KOPT-K1 (cell line): ENCODE measurements around the gene RAB37.

Source experiments
- H3K27ac ChIP-seq: fragments of 200-600 bp; sonication (generic); 2 replicates; pipeline ENCODE4 v1.5.1; 2016; ENCODE audit warnings: antibody characterized with exemption, mild to moderate bottlenecking, low read depth, low read length; ENCODE audit not compliant: poor library complexity, severe bottlenecking
- H3K36me3 ChIP-seq: fragments of 200-600 bp; sonication (generic); 2 replicates; pipeline ENCODE4 v1.5.1; 2017; ENCODE audit warnings: antibody characterized with exemption, mild to moderate bottlenecking, low read length, moderate library complexity; ENCODE audit not compliant: insufficient read depth
- H3K9me3 ChIP-seq: fragments of 200-600 bp; sonication (generic); 2 replicates; pipeline ENCODE4 v1.5.1; 2017; ENCODE audit warnings: antibody characterized with exemption, low read length, mild to moderate bottlenecking; ENCODE audit not compliant: insufficient read depth, poor library complexity, severe bottlenecking

RAB37 gene

DNA sequence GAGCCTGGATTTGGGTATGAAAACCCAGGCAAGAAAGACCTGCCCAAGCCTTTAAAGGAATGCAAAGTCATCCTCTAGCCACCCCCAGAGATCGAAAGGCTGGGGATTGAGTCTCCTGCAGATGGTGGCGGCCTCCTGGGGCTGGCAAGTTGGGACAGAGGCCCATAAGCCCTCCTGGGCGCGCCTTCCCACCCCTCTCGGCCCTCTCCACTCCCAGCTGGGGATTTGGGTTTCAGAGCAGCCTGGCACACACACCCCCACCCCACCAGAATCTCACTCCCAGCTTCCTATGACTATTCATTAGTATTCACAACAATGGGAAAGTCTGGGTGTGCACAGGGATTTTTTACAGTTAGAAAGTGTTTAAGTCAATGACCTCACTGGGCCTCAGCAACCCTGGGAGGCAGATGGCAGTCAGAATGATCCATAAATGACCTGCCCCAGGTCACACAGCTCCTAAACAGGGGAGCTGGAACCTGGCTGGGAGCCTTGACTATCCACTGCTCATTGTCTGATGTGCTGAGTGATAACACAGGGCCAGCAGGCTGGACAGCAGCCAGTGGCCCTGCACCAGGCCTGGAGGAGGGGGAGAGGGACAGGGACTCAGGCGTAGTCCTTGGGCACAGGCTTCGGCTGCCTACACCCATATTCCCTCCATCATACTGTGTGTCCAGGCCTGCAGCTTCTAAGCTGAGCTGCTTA lies 23.5 kb downstream of the RAB37 start:
- H3K9me3 ChIP-seq = no peaks in the 10 kb centered on the region
- peaks cover 86% of the 10 kb centered on the region for H3K36me3 ChIP-seq
- peak overlapping the region; percentile 83 for H3K27ac ChIP-seq

DNA sequence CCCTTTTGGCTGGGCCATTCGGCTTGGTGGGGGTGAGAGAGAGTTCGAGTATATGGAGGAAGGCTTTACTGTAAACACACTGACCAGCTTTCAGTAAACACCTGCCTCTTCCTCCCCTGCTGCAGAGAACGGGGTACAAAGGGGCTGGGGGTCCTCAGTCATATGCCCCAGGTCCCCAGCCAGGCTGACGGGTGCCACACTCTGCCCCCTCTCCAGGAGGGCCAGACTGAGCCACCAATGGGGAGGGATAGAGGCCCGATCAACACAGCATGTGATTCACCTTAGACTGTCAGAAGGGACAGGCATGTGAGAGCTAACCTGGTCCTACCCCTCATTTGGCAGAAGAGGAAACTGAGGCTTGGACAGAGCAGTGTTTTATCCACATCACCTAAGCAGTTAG lies 24.4 kb downstream of the RAB37 start:
- H3K36me3 ChIP-seq = peaks cover 86% of the 10 kb centered on the region
- no peaks in the 10 kb centered on the region for H3K9me3 ChIP-seq
- H3K27ac ChIP-seq = peak overlapping the region; percentile 15

- no peaks in the 10 kb centered on the region for H3K9me3 ChIP-seq
- peaks cover 86% of the 10 kb centered on the region for H3K36me3 ChIP-seq
- peak overlapping the region; percentile 15 for H3K27ac ChIP-seq
Observed at GRCh38 chr17:74761931-74762330, 24.9 kb downstream of the RAB37 start.

DNA sequence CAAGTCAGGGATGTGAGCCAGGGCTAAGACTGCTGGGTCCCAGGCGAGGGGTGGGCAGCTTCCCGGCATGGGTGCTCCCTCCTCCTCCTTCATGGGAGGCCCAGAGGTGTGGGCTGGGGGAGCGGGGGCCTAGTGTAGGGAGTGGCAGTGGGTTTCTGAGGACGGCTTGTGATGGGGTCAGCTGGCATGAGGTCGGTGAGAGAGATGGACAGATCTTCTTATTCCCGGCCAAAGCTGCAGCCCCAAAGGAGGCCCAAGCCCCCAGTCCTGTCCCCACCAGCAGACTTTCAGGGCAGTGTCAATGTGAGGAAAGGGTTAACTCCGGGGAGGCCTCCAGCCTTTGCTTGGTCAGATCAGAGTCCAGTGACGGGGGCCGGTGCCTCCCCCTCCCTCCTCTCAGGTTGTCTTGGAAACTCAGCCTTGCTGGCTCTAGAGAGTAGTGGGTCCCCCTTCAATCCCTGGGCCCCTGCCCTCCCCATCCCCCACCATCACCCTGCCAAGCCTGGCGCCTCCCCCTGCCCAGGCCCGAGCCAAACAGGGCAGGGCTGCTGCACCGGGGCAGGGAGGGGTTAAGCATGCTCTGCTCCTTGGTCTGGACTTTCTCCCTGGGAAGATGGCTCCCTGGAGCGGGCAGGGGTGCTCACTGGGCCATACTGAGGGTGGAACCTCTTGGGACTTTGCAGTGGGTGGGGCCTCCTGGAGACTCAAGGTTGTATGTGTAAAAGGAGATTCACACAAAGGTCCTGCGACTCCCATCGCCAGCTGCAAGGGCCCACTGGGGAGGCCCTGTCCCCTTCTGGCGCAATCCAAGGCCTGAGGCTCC lies 26.7 kb downstream of the RAB37 start:
- H3K27ac ChIP-seq = no peak overlapping the region
- peaks cover 89% of the 10 kb centered on the region for H3K36me3 ChIP-seq
- no peaks in the 10 kb centered on the region for H3K9me3 ChIP-seq

GRCh38 chr17:74764751-74765286 lies 27.8 kb downstream of the RAB37 start:
- H3K36me3 ChIP-seq = peaks cover 97% of the 10 kb centered on the region
- no peak overlapping the region for H3K27ac ChIP-seq
- H3K9me3 ChIP-seq = no peaks in the 10 kb centered on the region

GRCh38 chr17:74766413-74766812 lies 29.4 kb downstream of the RAB37 start:
- Histone ChIP-seq H3K9me3 (no peaks in the 10 kb centered on the region), H3K36me3 (peaks cover 98% of the 10 kb centered on the region), H3K27ac (no peak overlapping the region)

- peaks cover 98% of the 10 kb centered on the region for H3K36me3 ChIP-seq
- no peaks in the 10 kb centered on the region for H3K9me3 ChIP-seq
- no peak overlapping the region for H3K27ac ChIP-seq
Observed at GRCh38 chr17:74767111-74767516, 30.1 kb downstream of the RAB37 start.

DNA sequence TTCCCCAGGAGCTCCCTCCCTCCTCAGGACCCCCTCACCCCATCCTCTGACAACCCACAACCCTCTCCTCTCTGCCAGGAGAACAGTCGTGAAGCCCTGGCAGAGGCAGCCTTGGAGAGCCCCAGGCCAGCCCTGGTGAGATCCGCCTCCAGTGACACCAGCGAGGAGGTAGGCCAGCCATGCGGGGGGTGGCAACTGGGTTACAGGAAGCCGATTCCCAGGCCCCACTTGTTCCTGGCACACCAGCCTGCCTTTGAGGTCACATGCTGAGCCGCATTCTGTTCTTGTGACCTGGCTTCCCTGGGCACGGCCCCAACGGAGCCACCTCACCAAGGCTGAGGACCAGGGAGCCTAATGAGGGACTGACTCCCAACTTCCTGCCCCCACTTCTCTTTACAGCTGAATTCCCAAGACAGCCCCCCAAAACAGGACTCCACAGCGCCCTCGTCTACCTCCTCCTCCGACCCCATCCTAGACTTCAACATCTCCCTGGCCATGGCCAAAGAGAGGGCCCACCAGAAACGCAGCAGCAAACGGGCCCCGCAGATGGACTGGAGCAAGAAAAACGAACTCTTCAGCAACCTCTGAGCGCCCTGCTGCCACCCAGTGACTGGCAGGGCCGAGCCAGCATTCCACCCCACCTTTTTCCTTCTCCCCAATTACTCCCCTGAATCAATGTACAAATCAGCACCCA lies 31.2 kb downstream of the RAB37 start:
- H3K36me3 ChIP-seq = peaks cover 100% of the 10 kb centered on the region
- no peak overlapping the region for H3K27ac ChIP-seq
- no peaks in the 10 kb centered on the region for H3K9me3 ChIP-seq

GRCh38 chr17:74768763-74769114 lies 31.7 kb downstream of the RAB37 start:
- Histone ChIP-seq H3K36me3 (peaks cover 100% of the 10 kb centered on the region), H3K9me3 (no peaks in the 10 kb centered on the region), H3K27ac (no peak overlapping the region)

GRCh38 chr17:74769266-74769855 lies 32.3 kb downstream of the RAB37 start:
- H3K27ac ChIP-seq = no peak overlapping the region
- peaks cover 97% of the 10 kb centered on the region for H3K36me3 ChIP-seq

DNA sequence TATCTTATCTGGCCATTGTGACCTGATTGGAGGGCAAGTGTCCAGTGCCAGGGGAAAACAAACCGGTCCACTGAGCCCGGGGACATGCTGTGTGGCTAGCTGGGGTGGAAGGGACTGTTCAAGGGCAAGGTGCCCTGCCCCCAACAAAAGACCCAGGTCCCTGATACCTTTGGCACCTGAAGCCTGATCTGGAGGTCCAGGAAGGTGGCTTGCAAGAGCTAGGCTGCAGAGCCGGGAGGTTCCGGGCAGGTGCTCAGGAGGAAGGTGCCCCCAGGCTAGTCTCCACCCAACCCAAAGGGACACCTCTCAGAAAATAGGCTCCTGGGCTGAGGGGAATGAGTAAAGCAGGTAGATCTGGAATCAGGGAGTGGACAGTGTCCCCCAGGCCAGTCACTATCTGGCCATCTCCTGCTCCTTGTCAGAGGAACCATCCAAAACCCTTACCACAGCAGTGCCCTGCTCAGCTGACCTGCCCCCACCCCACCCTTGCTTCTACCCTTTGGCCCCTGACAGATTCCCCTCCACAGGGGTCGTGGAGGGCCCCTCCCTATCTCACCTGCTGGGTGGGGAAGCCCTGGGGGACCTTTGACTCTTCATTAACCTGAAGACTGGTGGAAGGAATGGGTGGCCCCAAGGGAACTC lies 32.9 kb downstream of the RAB37 start:
- no peaks in the 10 kb centered on the region for H3K9me3 ChIP-seq
- peaks cover 91% of the 10 kb centered on the region for H3K36me3 ChIP-seq
- H3K27ac ChIP-seq = no peak overlapping the region

More at GRCh38 chr17:74769266-74769855, 32.3 kb downstream of the RAB37 start:
- H3K9me3 ChIP-seq = no peaks in the 10 kb centered on the region

DNA sequence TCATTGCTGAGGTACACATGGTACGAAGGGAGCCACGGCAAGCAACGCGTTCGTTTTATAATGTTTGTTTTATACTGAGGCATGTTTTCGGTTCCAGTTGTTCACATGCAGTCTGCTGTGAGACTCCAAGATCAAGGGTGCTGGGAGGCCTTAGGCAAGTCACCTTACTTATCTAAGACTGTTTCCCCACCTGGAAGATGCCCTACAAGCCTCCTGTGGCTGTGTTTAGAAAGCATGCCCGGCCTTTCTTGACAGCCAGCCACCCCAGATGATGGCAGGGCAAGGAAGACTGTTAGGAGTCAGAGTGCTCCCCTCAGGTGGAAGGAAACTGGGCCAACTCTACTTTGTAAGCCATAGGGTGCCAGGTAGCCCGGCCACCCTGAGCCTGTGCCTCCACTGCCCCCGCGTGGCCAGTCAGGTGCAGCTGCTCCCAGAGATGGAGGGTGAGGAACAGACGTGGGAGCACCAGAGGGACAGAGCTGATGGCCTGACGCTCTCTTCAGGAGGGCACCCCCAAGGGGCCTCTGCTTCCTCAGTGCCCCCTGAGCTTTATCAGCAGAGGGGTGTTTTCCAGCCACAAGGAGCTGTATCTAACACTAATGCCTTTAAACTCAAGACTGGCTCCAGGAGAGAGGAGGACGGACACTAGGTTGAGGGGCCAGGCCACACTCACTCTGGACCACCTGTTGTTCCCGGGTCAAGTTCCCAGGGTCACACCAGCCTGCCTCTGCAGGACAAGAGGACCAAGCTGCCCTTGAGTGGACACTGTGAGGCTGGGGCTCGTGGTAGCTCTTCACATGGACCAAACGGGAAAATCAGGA lies 33.7 kb downstream of the RAB37 start:
- Histone ChIP-seq H3K9me3 (no peaks in the 10 kb centered on the region), H3K36me3 (peaks cover 84% of the 10 kb centered on the region), H3K27ac (no peak overlapping the region)

GRCh38 chr17:74771319-74771914 lies 34.4 kb downstream of the RAB37 start:
- Histone ChIP-seq H3K27ac (no peak overlapping the region), H3K9me3 (no peaks in the 10 kb centered on the region), H3K36me3 (peaks cover 77% of the 10 kb centered on the region)
